Thyroid gland (tissue), 4 donors: Measurements from ENCODE around the gene VPS8.

Experiments
- CTCF ChIP-seq, 6 experiments: fragments of 200-600 bp in 3 of 6; fragments of 450-650 bp in 3 of 6; sonication (generic) in 3 of 6; IDR thresholded peaks; one replicate each; pipeline ENCODE4 v1.5.1; 2016 to 2019; ENCODE audit warnings: antibody characterized with exemption in 6 of 6, mild to moderate bottlenecking in 2 of 6, inconsistent platforms in 1 of 6, moderate library complexity in 1 of 6
- POLR2A ChIP-seq, 2 donors: fragments of 450-650 bp; IDR thresholded peaks; one replicate each; pipeline ENCODE4 v1.6.1; 2017; ENCODE audit warnings: antibody characterized with exemption in 2 of 2, mild to moderate bottlenecking in 2 of 2, moderate library complexity in 1 of 2

GRCh38 chr3:184884359-184885017 lies 72.5 kb downstream of the VPS8 start:
- TF ChIP-seq CTCF (IDR thresholded peaks at IDR 0.05) = no peak
- no peak for TF ChIP-seq POLR2A (IDR thresholded peaks at IDR 0.05)
